Measurements from ENCODE around the gene IL1RAPL1.

DNA sequence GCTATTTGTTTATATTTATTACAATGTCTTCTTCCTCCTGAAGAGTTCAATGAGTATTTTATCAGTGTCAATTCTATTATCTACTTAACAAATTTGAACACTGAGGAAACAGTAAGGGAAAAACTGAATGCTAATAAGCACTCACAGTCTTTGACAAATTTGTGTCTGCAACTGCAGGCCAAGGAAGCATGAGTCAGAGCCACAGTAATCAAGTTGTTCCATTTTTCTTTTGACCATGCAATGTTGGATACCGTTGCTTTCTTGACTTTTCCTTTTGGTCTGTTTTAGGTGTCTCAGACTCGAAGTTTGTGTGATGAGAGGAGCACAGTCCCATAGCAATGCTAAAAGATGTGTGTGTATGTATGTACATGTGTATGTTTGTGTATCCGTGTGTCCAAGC, 359.6 kb downstream of the IL1RAPL1 start:
- TF ChIP-seq YY1 (IDR thresholded peaks at IDR 0.05; ENCODE audit: insufficient read depth, insufficient read length) (no peak), ZNF274 (IDR thresholded peaks at IDR 0.05; ENCODE audit: low read depth, low read length) (no peak), SUZ12 (IDR thresholded peaks at IDR 0.05; ENCODE audit: extremely low read depth, insufficient read depth, insufficient read length) (no peak)

All from NT2/D1 (cell line).